AG04449 (cell line): ENCODE data around the gene PRDM11.
A peak's percentile ranks its signal among the peaks of the same experiment; 100 is the strongest.

Source experiments
- CTCF ChIA-PET: fragments of 350-600 bp; formaldehyde crosslinking; extraction: SDS; loops from one replicate; lab custom pipeline; 2021; ENCODE audit warnings: antibody characterized with exemption; lab: Yijun Ruan, JAX
- POLR2A ChIA-PET: fragments of 400-600, 350-600 bp; formaldehyde crosslinking; extraction: SDS; loops from one replicate; lab custom pipeline; 2020; ENCODE audit warnings: antibody characterized with exemption, inconsistent platforms; lab: Yijun Ruan, JAX
- DNase-seq: peaks from one replicate; pipeline ENCODE4 v3.0.0-alpha.2; 2010; ENCODE audit warnings: low read depth, low spot score
- H3K4me3 ChIP-seq: 2 replicates; pipeline ENCODE4 v1.5.1; 2011; ENCODE audit warnings: low read depth, mild to moderate bottlenecking, control low read depth, low read length
- CTCF ChIP-seq: IDR thresholded peaks from one replicate; pipeline ENCODE4 v1.5.1; 2011; ENCODE audit warnings: mild to moderate bottlenecking, moderate library complexity, low read length, control low read depth, inconsistent platforms; ENCODE audit not compliant: insufficient read depth; ENCODE audit errors: missing control alignments

PRDM11 gene

DNA sequence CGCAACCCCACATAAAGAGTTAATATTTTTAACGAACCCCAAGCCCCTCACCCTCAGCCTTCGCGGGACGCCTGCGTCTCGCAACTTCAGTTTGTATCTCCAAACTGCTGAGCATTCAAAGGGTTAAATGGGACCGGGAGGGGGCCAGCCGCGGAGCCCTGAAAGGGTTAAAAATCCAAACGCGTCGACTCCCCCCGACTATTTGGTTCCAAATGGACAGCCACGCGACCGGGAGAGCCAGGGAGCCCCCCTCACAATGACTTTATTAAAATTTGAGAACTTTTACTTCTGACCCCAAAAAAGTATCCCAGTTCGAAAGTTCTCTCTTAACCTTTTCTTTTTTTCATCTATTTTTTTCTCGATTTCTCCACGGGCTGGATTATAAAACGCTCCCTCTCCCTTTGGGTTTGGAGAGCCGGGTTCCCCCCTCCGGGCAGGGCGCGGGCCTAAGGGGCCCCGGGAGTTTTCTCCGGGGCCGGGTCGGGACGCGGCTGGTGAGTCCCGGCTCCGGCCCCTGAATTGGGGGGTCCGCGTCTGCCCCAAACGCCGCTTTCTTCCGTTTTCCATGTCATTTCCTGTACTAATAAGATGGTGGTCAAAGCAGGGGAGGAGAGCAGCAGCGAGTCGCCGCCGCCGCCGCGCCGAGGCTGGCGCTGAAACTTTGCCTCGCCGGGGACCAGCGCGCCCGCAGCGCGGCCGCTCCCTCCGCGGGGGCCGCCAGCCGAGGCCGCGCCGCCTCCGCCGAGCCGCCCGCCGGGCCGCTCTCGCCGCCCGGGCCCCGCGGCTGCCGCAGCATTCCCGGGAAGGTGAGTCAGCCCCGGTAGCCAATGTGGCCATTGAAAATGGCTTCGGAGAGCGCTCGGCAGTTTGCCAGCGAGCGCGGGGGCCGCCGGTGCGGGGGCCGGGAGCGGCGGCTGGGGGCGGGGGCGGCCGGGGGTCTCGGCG is at the start of gene PRDM11:
PRDM11 (plus strand) TSS at position 568 of the 945 bp plus-strand sequence. CDS start 35,128 bp downstream, outside the sequence.
- POLR2A ChIA-PET = interaction anchor here (0.9 kb wide), 1 partner anchor 12 kb away, joined by 3 read pairs; no protein-coding TSS in a partner anchor
- no peak for DNase-seq
- peak within 1 kb of the TSS; percentile 77 for H3K4me3 ChIP-seq
- CTCF ChIA-PET = no interaction called here
- TF ChIP-seq CTCF = no peak

- POLR2A ChIA-PET = no interaction called here
- H3K4me3 ChIP-seq = no peak overlapping the region
- TF ChIP-seq CTCF = no peak
- CTCF ChIA-PET = interaction anchor here (1.4 to 33.8 kb wide), 3 partner anchors 8 to 161 kb away, joined by 3 to 2237 read pairs (median 289); no protein-coding TSS in a partner anchor
- DNase-seq = no peak
These were observed 48.5 kb upstream of the PRDM11 start for GRCh38 chr11:45097721-45098493.

GRCh38 chr11:45098929-45099328 is 47.5 kb upstream of the PRDM11 start:
- POLR2A ChIA-PET = no interaction called here
- CTCF ChIA-PET = interaction anchor here (14.5 to 33.8 kb wide), 3 partner anchors 7 to 162 kb away, joined by 289 to 2237 read pairs (median 289); no protein-coding TSS in a partner anchor
- no peak for TF ChIP-seq CTCF
- H3K4me3 ChIP-seq = no peak overlapping the region
- no peak for DNase-seq

DNA sequence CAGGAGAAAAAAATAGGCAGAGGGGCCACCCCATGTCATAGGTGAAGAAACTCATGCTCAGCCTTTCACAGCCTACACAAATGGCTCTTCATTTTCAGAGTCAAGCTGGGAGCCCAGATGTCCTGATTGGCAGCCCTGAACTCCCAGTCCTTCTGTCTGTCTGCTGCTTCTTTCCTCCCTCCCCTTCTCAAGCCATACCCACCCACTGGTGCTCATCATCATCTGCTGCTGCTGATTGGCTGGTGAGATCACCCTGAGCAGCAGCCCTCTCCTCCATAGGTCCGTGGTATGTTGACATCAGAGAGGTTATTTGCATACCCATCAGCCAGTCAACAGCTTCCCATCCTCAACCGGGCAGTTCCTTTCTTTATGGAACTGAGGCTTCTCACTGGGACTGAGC is 46.1 kb upstream of the PRDM11 start:
- POLR2A ChIA-PET = no interaction called here
- CTCF ChIA-PET = interaction anchor here (0.9 to 33.8 kb wide), 5 partner anchors 6 to 233 kb away, joined by 3 to 2237 read pairs (median 289); no protein-coding TSS in a partner anchor
- no peak for DNase-seq
- H3K4me3 ChIP-seq = no peak overlapping the region
- TF ChIP-seq CTCF = no peak

DNA sequence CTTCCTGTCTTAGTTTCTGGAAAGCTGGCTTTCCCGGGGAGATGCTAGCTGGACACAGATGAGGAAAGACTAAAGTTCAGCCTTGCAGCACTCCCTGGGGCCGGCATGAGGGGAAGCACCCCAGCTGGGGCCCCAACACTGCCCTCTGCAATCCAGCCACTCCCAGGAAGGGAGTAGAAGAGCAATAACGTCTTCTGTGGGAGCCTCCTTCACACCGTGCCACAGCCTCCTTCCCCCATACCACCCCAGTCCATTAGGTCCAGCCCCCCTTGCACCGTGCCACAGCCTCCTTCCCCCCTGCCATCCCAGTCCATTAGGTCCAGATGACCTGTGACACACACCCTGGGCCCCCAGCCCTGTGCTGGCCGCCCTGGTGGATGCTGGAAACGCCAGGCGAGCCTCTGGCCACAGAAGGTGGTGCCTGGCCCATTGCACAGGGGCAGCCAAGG is 44.1 kb upstream of the PRDM11 start:
- CTCF ChIA-PET = interaction anchor here (0.6 to 33.8 kb wide), 31 partner anchors 9 to 1184 kb away, joined by 3 to 2237 read pairs (median 4); partner anchors contain the start of genes SYT13 and TP53I11
- no peak for TF ChIP-seq CTCF
- POLR2A ChIA-PET = interaction anchor here (1.6 kb wide), 1 partner anchor 166 kb away, joined by 4 read pairs; no protein-coding TSS in a partner anchor
- DNase-seq = no peak
- no peak overlapping the region for H3K4me3 ChIP-seq
